ENCODE results near the gene ZNF425. TPM values are rescaled to one million over a fixed set of nuclear protein-coding genes. Genes with fewer than 3 reads are reported as not detected.

Gene ZNF425
- total RNA-seq, 1 experiment from 2014 or later: 5.2 TPM

DNA sequence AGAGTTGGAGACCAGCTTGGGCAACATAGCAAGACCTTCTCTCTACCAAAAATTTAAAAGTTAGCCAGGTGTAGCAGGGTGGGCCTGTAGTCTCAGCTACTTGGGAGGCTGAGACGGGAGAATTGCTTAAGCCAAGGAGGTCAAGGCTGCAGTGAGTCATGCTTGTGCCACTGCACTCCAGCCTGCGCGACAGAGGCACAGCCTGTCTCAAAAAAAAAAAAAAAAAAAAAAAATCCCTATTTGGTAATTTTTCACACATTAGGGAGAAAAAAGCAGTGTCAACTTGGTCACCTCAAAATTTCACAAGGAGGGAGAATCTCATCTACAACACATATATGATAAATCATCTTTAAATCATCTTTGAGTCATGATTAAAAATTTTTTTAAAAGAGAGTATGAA is 14.7 kb upstream of the ZNF425 start:
- H2AFZ ChIP-seq: no peak overlapping the region
- H3K9me2 ChIP-seq (ENCODE audit: insufficient read depth): no peaks in the 10 kb centered on the region
- H3K36me3 ChIP-seq (ENCODE audit: low read depth): no peaks in the 10 kb centered on the region
- H3K9me3 ChIP-seq (ENCODE audit: insufficient read depth, low read depth): no peaks in the 10 kb centered on the region
- TF ChIP-seq EZH2 (IDR thresholded peaks at IDR 0.05; ENCODE audit: low read depth): no peak
- TF ChIP-seq, protein P1, sequence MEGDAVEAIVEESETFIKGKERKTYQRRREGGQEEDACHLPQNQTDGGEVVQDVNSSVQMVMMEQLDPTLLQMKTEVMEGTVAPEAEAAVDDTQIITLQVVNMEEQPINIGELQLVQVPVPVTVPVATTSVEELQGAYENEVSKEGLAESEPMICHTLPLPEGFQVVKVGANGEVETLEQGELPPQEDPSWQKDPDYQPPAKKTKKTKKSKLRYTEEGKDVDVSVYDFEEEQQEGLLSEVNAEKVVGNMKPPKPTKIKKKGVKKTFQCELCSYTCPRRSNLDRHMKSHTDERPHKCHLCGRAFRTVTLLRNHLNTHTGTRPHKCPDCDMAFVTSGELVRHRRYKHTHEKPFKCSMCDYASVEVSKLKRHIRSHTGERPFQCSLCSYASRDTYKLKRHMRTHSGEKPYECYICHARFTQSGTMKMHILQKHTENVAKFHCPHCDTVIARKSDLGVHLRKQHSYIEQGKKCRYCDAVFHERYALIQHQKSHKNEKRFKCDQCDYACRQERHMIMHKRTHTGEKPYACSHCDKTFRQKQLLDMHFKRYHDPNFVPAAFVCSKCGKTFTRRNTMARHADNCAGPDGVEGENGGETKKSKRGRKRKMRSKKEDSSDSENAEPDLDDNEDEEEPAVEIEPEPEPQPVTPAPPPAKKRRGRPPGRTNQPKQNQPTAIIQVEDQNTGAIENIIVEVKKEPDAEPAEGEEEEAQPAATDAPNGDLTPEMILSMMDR (conservative IDR thresholded peaks at IDR 0.05): no peak
- ChIA-PET POLR2A (ENCODE audit: unreplicated experiment) (no interaction called here), CTCF (no interaction called here)
- peaks cover 42% of the 10 kb centered on the region for H3K4me1 ChIP-seq (replicated peaks; ENCODE audit: insufficient read depth)
- no peak overlapping the region for H3K4me2 ChIP-seq
- H3K27ac ChIP-seq: no peak overlapping the region
- H3F3A ChIP-seq (ENCODE audit: insufficient read depth, low read depth): peaks cover 45% of the 10 kb centered on the region
- H3K79me2 ChIP-seq (ENCODE audit: low read depth): no peaks in the 10 kb centered on the region
- no peaks in the 10 kb centered on the region for H3K27me3 ChIP-seq (ENCODE audit: insufficient read depth, low read depth)
- no TSS peak for BruUV-seq (replicated peaks)
- intact Hi-C loops (cut with micrococcal nuclease; ENCODE audit: unreplicated experiment): no loop called here
- H4K20me1 ChIP-seq (ENCODE audit: insufficient read depth): no peaks in the 10 kb centered on the region
- peak in 1 of 2 experiments; percentile 44 for DNase-seq
- H3K4me3 ChIP-seq: no peak overlapping the region

DNA sequence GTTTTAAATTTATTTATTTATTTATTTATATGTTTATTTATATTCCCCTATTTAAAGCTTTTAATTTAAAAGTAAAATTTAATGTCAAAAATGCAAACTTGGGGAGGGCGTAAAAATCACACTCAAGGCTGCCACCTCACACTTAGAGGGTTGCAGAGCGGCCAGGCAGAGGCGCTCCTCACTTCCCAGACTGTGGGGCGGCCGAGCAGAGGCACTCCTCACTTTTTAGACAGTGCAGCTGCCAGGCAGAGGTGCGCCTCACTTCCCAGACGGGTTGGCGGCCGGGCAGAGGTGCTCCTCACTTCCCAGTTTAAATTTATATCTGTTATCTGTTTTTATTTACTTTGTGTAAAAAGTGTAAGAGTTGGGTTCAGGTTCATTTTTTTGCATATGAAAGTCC is 10.0 kb upstream of the ZNF425 start:
- TF ChIP-seq EZH2 (IDR thresholded peaks at IDR 0.05; ENCODE audit: low read depth): no peak
- TF ChIP-seq, protein P1 (conservative IDR thresholded peaks at IDR 0.05): no peak
- Histone ChIP-seq H3K4me2 (no peak overlapping the region), H3K27ac (no peak overlapping the region), H3K9me2 (ENCODE audit: insufficient read depth) (no peaks in the 10 kb centered on the region), H3F3A (ENCODE audit: insufficient read depth, low read depth) (peaks cover 10% of the 10 kb centered on the region; the same call in 1 of the 2 replicates), H3K27me3 (ENCODE audit: insufficient read depth, low read depth) (no peaks in the 10 kb centered on the region), H3K79me2 (ENCODE audit: low read depth) (no peaks in the 10 kb centered on the region), H3K4me3 (no peak overlapping the region), H3K36me3 (ENCODE audit: low read depth) (peaks cover 3% of the 10 kb centered on the region; the same call in 1 of the 2 replicates), H4K20me1 (ENCODE audit: insufficient read depth) (no peaks in the 10 kb centered on the region), H3K4me1 (replicated peaks; ENCODE audit: insufficient read depth) (peaks cover 9% of the 10 kb centered on the region), H3K9me3 (ENCODE audit: insufficient read depth, low read depth) (no peaks in the 10 kb centered on the region), H2AFZ (no peak overlapping the region)
- no TSS peak for BruUV-seq (replicated peaks)
- intact Hi-C loops (cut with micrococcal nuclease; ENCODE audit: unreplicated experiment): no loop called here
- no peak for DNase-seq
- CTCF ChIA-PET: interaction anchor here (0.7 kb wide), 1 partner anchor 561 kb away, joined by 3 read pairs; no protein-coding TSS in a partner anchor
- POLR2A ChIA-PET (ENCODE audit: unreplicated experiment): no interaction called here

DNA sequence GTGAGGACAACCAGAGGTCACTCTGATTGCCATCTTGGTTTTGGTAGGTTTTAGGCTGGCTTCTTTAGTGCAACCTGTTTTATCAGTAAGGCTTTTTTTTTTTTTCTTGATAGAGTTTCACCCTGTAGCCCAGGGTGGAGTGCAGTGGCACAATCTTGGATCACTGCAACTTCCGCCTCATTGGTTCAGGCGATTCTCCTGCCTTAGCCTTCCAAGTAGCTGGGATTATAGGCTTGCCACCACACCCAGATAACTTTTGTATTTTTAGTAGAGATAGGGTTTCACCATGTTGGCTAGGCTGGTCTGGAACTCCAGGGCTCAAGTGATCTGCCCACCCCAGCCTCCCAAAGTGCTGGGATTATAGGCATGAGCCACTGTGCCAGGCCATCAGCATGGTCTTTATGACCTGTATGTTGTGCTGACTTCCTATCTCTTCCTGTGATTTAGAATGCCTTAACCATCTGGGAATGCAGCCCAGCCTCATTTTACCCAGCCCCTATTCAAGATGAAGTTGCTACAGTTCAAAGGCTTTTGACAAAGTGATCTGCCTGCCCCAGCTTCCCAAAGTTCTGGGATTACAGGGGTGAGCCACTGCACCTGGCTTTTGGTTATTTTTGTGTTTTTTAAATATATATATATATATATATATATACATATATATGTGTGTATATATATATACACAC is 7.0 kb upstream of the ZNF425 start:
- Histone ChIP-seq H4K20me1 (ENCODE audit: insufficient read depth) (no peaks in the 10 kb centered on the region), H3K4me3 (no peak overlapping the region), H3K4me1 (replicated peaks; ENCODE audit: insufficient read depth) (peaks cover 3% of the 10 kb centered on the region), H3K36me3 (ENCODE audit: low read depth) (peaks cover 14% of the 10 kb centered on the region), H3K27me3 (ENCODE audit: insufficient read depth, low read depth) (no peaks in the 10 kb centered on the region), H2AFZ (no peak overlapping the region), H3K9me3 (ENCODE audit: insufficient read depth, low read depth) (0 out of 2 replicates have a peak, but pooled peaks cover 5% of the 10 kb centered on the region), H3K27ac (no peak overlapping the region), H3K9me2 (ENCODE audit: insufficient read depth) (no peaks in the 10 kb centered on the region), H3K79me2 (ENCODE audit: low read depth) (peaks cover 4% of the 10 kb centered on the region), H3K4me2 (no peak overlapping the region), H3F3A (ENCODE audit: insufficient read depth, low read depth) (peaks cover 3% of the 10 kb centered on the region; the same call in 1 of the 2 replicates)
- ChIA-PET CTCF (interaction anchor here (0.7 kb wide), 1 partner anchor 11 kb away, joined by 7 read pairs; no protein-coding TSS in a partner anchor), POLR2A (ENCODE audit: unreplicated experiment) (no interaction called here)
- DNase-seq: no peak
- no TSS peak for BruUV-seq (replicated peaks)
- TF ChIP-seq, protein P1 (conservative IDR thresholded peaks at IDR 0.05): no peak
- TF ChIP-seq EZH2 (IDR thresholded peaks at IDR 0.05; ENCODE audit: low read depth): no peak
- intact Hi-C loops (cut with micrococcal nuclease; ENCODE audit: unreplicated experiment): no loop called here
